ENCODE results near the gene THAP8. TPM values are rescaled to one million over a fixed set of nuclear protein-coding genes. Genes with fewer than 3 reads are reported as not detected.

THAP8 gene
- total RNA-seq, 1 donor from 2014 or later: 6.0 TPM

- Mint-ChIP-seq H3K4me3 (ENCODE audit: unreplicated experiment) (no peak overlapping the region), H3K27ac (ENCODE audit: unreplicated experiment) (no peak overlapping the region), H3K4me1 (ENCODE audit: low read depth, unreplicated experiment) (no peaks in the 10 kb centered on the region), H3K9me3 (ENCODE audit: unreplicated experiment) (no peaks in the 10 kb centered on the region), H3K27me3 (ENCODE audit: low read depth, unreplicated experiment) (no peaks in the 10 kb centered on the region), H3K36me3 (ENCODE audit: low read depth, unreplicated experiment) (peaks cover 31% of the 10 kb centered on the region)
- TF ChIP-seq CTCF (IDR thresholded peaks at IDR 0.05; ENCODE audit: insufficient read depth, low read depth, low read length): no peak
- TF ChIP-seq EZH2 (IDR thresholded peaks at IDR 0.05; ENCODE audit: insufficient read depth, low read length): no peak
- Histone ChIP-seq H3K4me3 (ENCODE audit: insufficient read depth, low read depth, low read length) (no peak overlapping the region), H3K27me3 (ENCODE audit: insufficient read depth, low read length) (no peaks in the 10 kb centered on the region), H3K27ac (ENCODE audit: low read depth, low read length) (no peak overlapping the region), H3K79me2 (ENCODE audit: insufficient read depth, low read length) (no peaks in the 10 kb centered on the region), H3K9ac (ENCODE audit: low read length) (no peak overlapping the region), H3K4me2 (ENCODE audit: low read length) (no peak overlapping the region), H3K4me1 (ENCODE audit: insufficient read depth, low read length) (no peaks in the 10 kb centered on the region), H3K9me3 (ENCODE audit: insufficient read depth, low read depth, low read length) (no peaks in the 10 kb centered on the region), H2AFZ (ENCODE audit: low read depth, low read length) (no peak overlapping the region), H4K20me1 (ENCODE audit: insufficient read depth, low read length) (peaks cover 3% of the 10 kb centered on the region), H3K36me3 (ENCODE audit: insufficient read depth, low read length) (peaks cover 1% of the 10 kb centered on the region)
- DNase-seq (ENCODE audit: low read depth) (no peak), FAIRE-seq (no peak)
These were observed 30.7 kb downstream of the THAP8 start for GRCh38 chr19:36023432-36023831.

GRCh38 chr19:36019061-36019670 is 34.9 kb downstream of the THAP8 start:
- H3K27me3 Mint-ChIP-seq (ENCODE audit: low read depth, unreplicated experiment): no peaks in the 10 kb centered on the region
- H3K4me1 Mint-ChIP-seq (ENCODE audit: low read depth, unreplicated experiment): no peaks in the 10 kb centered on the region
- H3K9me3 Mint-ChIP-seq (ENCODE audit: unreplicated experiment): no peaks in the 10 kb centered on the region
- peaks cover 28% of the 10 kb centered on the region for H3K36me3 Mint-ChIP-seq (ENCODE audit: low read depth, unreplicated experiment)
- Histone ChIP-seq H3K9me3 (ENCODE audit: insufficient read depth, low read depth, low read length) (no peaks in the 10 kb centered on the region), H3K9ac (ENCODE audit: low read length) (no peak overlapping the region), H3K27me3 (ENCODE audit: insufficient read depth, low read length) (no peaks in the 10 kb centered on the region), H3K27ac (ENCODE audit: low read depth, low read length) (no peak overlapping the region), H3K4me3 (ENCODE audit: insufficient read depth, low read depth, low read length) (no peak overlapping the region), H3K79me2 (ENCODE audit: insufficient read depth, low read length) (no peaks in the 10 kb centered on the region), H3K4me1 (ENCODE audit: insufficient read depth, low read length) (peaks cover 4% of the 10 kb centered on the region), H3K36me3 (ENCODE audit: insufficient read depth, low read length) (peaks cover 2% of the 10 kb centered on the region), H3K4me2 (ENCODE audit: low read length) (no peak overlapping the region), H4K20me1 (ENCODE audit: insufficient read depth, low read length) (no peaks in the 10 kb centered on the region), H2AFZ (ENCODE audit: low read depth, low read length) (no peak overlapping the region)
- DNase-seq (ENCODE audit: low read depth): no peak
- H3K27ac Mint-ChIP-seq (ENCODE audit: unreplicated experiment): no peak overlapping the region
- no peak for FAIRE-seq
- H3K4me3 Mint-ChIP-seq (ENCODE audit: unreplicated experiment): no peak overlapping the region
- TF ChIP-seq EZH2 (IDR thresholded peaks at IDR 0.05; ENCODE audit: insufficient read depth, low read length) (no peak), CTCF (IDR thresholded peaks at IDR 0.05; ENCODE audit: insufficient read depth, low read depth, low read length) (no peak)

Data from astrocyte (in vitro differentiated cells and primary cell).